HCT116 (cell line): Measurements from ENCODE around the gene C17orf100. TPM values are rescaled to one million over a fixed set of nuclear protein-coding genes. Genes with fewer than 3 reads are reported as not detected.

Experiments
- ATAC-seq: fragments of 200-7000 bp; cut with Tn5 transposase; 2 replicates; pipeline ENCODE4 v1.9.1; 2020; ENCODE audit warnings: mild to moderate bottlenecking, moderate library complexity
- BruUV-seq: library from RNA; stranded (reverse); fragments of 400-500 nt; replicated peaks from 2 replicates; lab custom pipeline; 2021; lab: Mats Ljungman, UMichigan
- CTCF ChIA-PET: fragments of 300-600 bp; sonication (Branson Sonifier 250); formaldehyde crosslinking; loops from one replicate; lab custom pipeline; 2021; ENCODE audit warnings: antibody characterized with exemption; lab: Charles Lee
- POLR2A ChIA-PET: fragments of 300-600, 350-600 bp; sonication (Branson Sonifier 250); formaldehyde crosslinking; loops from one replicate; lab custom pipeline; 2021; ENCODE audit warnings: antibody characterized with exemption; lab: Charles Lee
- RAD21 ChIA-PET, 2 experiments: fragments of 300-600 bp; sonication (Branson Sonifier 250); formaldehyde crosslinking; loops; one replicate each; lab custom pipeline; 2023; ENCODE audit warnings: low total read pairs in 2 of 2; ENCODE audit not compliant: uncharacterized antibody in 2 of 2, unreplicated experiment in 2 of 2, low non-redundant PET in 1 of 2; lab: Charles Lee
- DNase-seq: peaks from one replicate; pipeline ENCODE4 v3.0.0-alpha.2; 2010; ENCODE audit warnings: low read depth, low spot score
- H2AFZ ChIP-seq: fragments of 200-600 bp; shearing (Covaris generic), sonication (generic); 2 replicates; pipeline ENCODE4 v1.6.1; 2017; ENCODE audit warnings: low read depth, mixed run types, mixed read lengths, antibody characterized with exemption, low read length; ENCODE audit not compliant: poor library complexity, severe bottlenecking
- H3K27ac ChIP-seq: 2 replicates; pipeline ENCODE4 v1.5.1; 2012; ENCODE audit warnings: low read depth, low read length
- H3K27me3 ChIP-seq: fragments of 200-600 bp; sonication (generic); 2 replicates; pipeline ENCODE4 v1.6.1; 2016; ENCODE audit warnings: mixed run types, low read length, mixed read lengths; ENCODE audit not compliant: insufficient read depth
- H3K36me3 ChIP-seq, 2 experiments: fragments of 200-500 bp in 1 of 2; fragments of 200-600 bp in 1 of 2; sonication (Bioruptor generic) in 1 of 2; sonication (generic) in 1 of 2; 2 replicates each; pipeline versions ENCODE4 v1.5.1 to v1.6.1; 2014 to 2016; ENCODE audit warnings: low read length in 2 of 2, inconsistent platforms in 1 of 2, mixed read lengths in 1 of 2, mixed run types in 1 of 2; ENCODE audit not compliant: insufficient read depth in 2 of 2, control insufficient read depth in 1 of 2
- H3K4me1 ChIP-seq, 2 experiments: fragments of 200-600 bp in 1 of 2; sonication (generic) in 1 of 2; 2 replicates each; pipeline versions ENCODE4 v1.5.1 to v1.6.1; 2012 to 2017; ENCODE audit warnings: low read length in 2 of 2, inconsistent platforms in 1 of 2, mild to moderate bottlenecking in 1 of 2, mixed read lengths in 1 of 2, mixed run types in 1 of 2, moderate library complexity in 1 of 2; ENCODE audit not compliant: insufficient read depth in 2 of 2, control insufficient read depth in 1 of 2
- H3K4me2 ChIP-seq: fragments of 200-600 bp; sonication (generic); 2 replicates; pipeline ENCODE4 v1.6.1; 2017; ENCODE audit warnings: mixed run types, low read length, mixed read lengths
- H3K4me3 ChIP-seq, 2 experiments: fragments of 200-600 bp in 1 of 2; sonication (generic) in 1 of 2; replicated peaks in 1 of 2; 2 replicates each; pipeline ENCODE4 v1.5.1; 2011 to 2016; ENCODE audit warnings: low read length in 2 of 2, control low read depth in 1 of 2, low read depth in 1 of 2, mild to moderate bottlenecking in 1 of 2, mixed read lengths in 1 of 2, mixed run types in 1 of 2
- H3K79me2 ChIP-seq: fragments of 200-600 bp; sonication (generic); 2 replicates; pipeline ENCODE4 v1.6.1; 2017; ENCODE audit warnings: mild to moderate bottlenecking, mixed run types, low read length, moderate library complexity, mixed read lengths; ENCODE audit not compliant: insufficient read depth
- H3K9ac ChIP-seq: fragments of 200-600 bp; sonication (generic); 2 replicates; pipeline ENCODE4 v1.6.1; 2016; ENCODE audit warnings: low read length, mixed read lengths
- H3K9me2 ChIP-seq: fragments of 200-600 bp; sonication (generic), shearing (Covaris generic); 2 replicates; pipeline ENCODE4 v1.6.1; 2017; ENCODE audit warnings: mixed run types, mild to moderate bottlenecking, moderate library complexity; ENCODE audit not compliant: insufficient read depth
- H3K9me3 ChIP-seq, 2 experiments: fragments of 200-500 bp in 1 of 2; fragments of 200-600 bp in 1 of 2; sonication (Bioruptor generic) in 1 of 2; sonication (generic) in 1 of 2; 2 replicates each; pipeline ENCODE4 v1.6.1; 2014 to 2017; ENCODE audit warnings: low read length in 2 of 2, mixed read lengths in 2 of 2, inconsistent platforms in 1 of 2, low read depth in 1 of 2, mild to moderate bottlenecking in 1 of 2, mixed run types in 1 of 2, moderate library complexity in 1 of 2; ENCODE audit not compliant: control insufficient read depth in 1 of 2, insufficient read depth in 1 of 2
- H4K20me1 ChIP-seq: fragments of 200-600 bp; sonication (generic), shearing (Covaris generic); 2 replicates; pipeline ENCODE4 v1.6.1; 2017; ENCODE audit warnings: mixed run types, mild to moderate bottlenecking, moderate library complexity; ENCODE audit not compliant: insufficient read depth
- CEBPB ChIP-seq: IDR thresholded peaks from 2 replicates; pipeline ENCODE4 v1.6.1; 2012; ENCODE audit warnings: low read depth
- POLR2A ChIP-seq: IDR thresholded peaks from 2 replicates; pipeline ENCODE4 v1.7.0; 2011; ENCODE audit warnings: borderline replicate concordance; ENCODE audit not compliant: insufficient read depth, insufficient read length; ENCODE audit errors: extremely low read depth
- POLR2AphosphoS5 ChIP-seq: IDR thresholded peaks from 2 replicates; pipeline ENCODE4 v1.6.1; 2011; ENCODE audit warnings: mild to moderate bottlenecking, low read depth, low read length, moderate library complexity
- SIN3A ChIP-seq: IDR thresholded peaks from 2 replicates; pipeline ENCODE4 v1.6.1; 2012; ENCODE audit warnings: low read depth
- SP1 ChIP-seq: IDR thresholded peaks from 2 replicates; pipeline ENCODE4 v1.6.1; 2012; ENCODE audit warnings: low read depth
- TCF7L2 ChIP-seq: IDR thresholded peaks from 2 replicates; pipeline ENCODE4 v1.7.0; 2011; ENCODE audit warnings: borderline replicate concordance, inconsistent platforms; ENCODE audit not compliant: insufficient read depth, insufficient read length; ENCODE audit errors: extremely low read depth
- YY1 ChIP-seq: IDR thresholded peaks from 2 replicates; pipeline ENCODE4 v1.6.1; 2011; ENCODE audit warnings: low read length, low read depth, moderate library complexity, mild to moderate bottlenecking; ENCODE audit not compliant: insufficient replicate concordance; ENCODE audit errors: extremely low read depth
- ZFX ChIP-seq: fragments of 450-650 bp; IDR thresholded peaks from 2 replicates; pipeline ENCODE4 v1.6.1; 2017
- intact Hi-C: fragments of 100-400 bp; cut with micrococcal nuclease; formaldehyde crosslinking; loops from 2 replicates; pipeline ENCODE4 v1.10.0; 2022
- total RNA-seq: library from RNA; stranded (reverse); gene quantifications from one replicate; pipeline ENCODE4 v1.2.1, GENCODE V29; 2021; ENCODE audit not compliant: unreplicated experiment
- TF ChIP-seq, protein P1 (sequence below): IDR thresholded peaks from 2 replicates; pipeline ENCODE4 v1.6.1; 2012
- TF ChIP-seq, protein P2 (sequence below): IDR thresholded peaks from 2 replicates; pipeline ENCODE4 v1.6.1; 2012; ENCODE audit warnings: low read depth

C17orf100 gene
- total RNA-seq, 1 experiment from 2014 or later = 0.76 TPM

GRCh38 chr17:6675201-6675825, 23.8 kb downstream of the C17orf100 start:
- ChIA-PET POLR2A (no interaction called here), RAD21 (no interaction called here)
- Histone ChIP-seq H3K9me2 (no peaks in the 10 kb centered on the region), H4K20me1 (no peaks in the 10 kb centered on the region), H2AFZ (no peak overlapping the region), H3K79me2 (no peaks in the 10 kb centered on the region), H3K27ac (no peak overlapping the region), H3K4me2 (no peak overlapping the region), H3K9ac (no peak overlapping the region)
- intact Hi-C loops = no loop called here
- DNase-seq (no peak), ATAC-seq (no peak)
- TF ChIP-seq, protein P1, sequence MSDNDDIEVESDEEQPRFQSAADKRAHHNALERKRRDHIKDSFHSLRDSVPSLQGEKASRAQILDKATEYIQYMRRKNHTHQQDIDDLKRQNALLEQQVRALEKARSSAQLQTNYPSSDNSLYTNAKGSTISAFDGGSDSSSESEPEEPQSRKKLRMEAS = no peak
- TF ChIP-seq SP1 (no peak), SIN3A (no peak), POLR2AphosphoS5 (no peak), ZFX (no peak), CEBPB (no peak), POLR2A (no peak), TCF7L2 (no peak), YY1 (no peak)
- TF ChIP-seq, protein P2, sequence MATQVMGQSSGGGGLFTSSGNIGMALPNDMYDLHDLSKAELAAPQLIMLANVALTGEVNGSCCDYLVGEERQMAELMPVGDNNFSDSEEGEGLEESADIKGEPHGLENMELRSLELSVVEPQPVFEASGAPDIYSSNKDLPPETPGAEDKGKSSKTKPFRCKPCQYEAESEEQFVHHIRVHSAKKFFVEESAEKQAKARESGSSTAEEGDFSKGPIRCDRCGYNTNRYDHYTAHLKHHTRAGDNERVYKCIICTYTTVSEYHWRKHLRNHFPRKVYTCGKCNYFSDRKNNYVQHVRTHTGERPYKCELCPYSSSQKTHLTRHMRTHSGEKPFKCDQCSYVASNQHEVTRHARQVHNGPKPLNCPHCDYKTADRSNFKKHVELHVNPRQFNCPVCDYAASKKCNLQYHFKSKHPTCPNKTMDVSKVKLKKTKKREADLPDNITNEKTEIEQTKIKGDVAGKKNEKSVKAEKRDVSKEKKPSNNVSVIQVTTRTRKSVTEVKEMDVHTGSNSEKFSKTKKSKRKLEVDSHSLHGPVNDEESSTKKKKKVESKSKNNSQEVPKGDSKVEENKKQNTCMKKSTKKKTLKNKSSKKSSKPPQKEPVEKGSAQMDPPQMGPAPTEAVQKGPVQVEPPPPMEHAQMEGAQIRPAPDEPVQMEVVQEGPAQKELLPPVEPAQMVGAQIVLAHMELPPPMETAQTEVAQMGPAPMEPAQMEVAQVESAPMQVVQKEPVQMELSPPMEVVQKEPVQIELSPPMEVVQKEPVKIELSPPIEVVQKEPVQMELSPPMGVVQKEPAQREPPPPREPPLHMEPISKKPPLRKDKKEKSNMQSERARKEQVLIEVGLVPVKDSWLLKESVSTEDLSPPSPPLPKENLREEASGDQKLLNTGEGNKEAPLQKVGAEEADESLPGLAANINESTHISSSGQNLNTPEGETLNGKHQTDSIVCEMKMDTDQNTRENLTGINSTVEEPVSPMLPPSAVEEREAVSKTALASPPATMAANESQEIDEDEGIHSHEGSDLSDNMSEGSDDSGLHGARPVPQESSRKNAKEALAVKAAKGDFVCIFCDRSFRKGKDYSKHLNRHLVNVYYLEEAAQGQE = no peak
- TF ChIP-seq, all 23 proteins: peak for 0
- H3K27me3 ChIP-seq = no peaks in the 10 kb centered on the region
- H3K4me1 ChIP-seq = peaks cover 6 to 14% of the 10 kb centered on the region in 2 experiments; a peak in 3 of 4 replicates
- no TSS peak for BruUV-seq
- no peaks in the 10 kb centered on the region for H3K9me3 ChIP-seq
- H3K36me3 ChIP-seq = no peaks in the 10 kb centered on the region
- no peak overlapping the region for H3K4me3 ChIP-seq
- CTCF ChIA-PET = no interaction called here
